ENCODE measurements around the gene VRTN.

VRTN gene

DNA sequence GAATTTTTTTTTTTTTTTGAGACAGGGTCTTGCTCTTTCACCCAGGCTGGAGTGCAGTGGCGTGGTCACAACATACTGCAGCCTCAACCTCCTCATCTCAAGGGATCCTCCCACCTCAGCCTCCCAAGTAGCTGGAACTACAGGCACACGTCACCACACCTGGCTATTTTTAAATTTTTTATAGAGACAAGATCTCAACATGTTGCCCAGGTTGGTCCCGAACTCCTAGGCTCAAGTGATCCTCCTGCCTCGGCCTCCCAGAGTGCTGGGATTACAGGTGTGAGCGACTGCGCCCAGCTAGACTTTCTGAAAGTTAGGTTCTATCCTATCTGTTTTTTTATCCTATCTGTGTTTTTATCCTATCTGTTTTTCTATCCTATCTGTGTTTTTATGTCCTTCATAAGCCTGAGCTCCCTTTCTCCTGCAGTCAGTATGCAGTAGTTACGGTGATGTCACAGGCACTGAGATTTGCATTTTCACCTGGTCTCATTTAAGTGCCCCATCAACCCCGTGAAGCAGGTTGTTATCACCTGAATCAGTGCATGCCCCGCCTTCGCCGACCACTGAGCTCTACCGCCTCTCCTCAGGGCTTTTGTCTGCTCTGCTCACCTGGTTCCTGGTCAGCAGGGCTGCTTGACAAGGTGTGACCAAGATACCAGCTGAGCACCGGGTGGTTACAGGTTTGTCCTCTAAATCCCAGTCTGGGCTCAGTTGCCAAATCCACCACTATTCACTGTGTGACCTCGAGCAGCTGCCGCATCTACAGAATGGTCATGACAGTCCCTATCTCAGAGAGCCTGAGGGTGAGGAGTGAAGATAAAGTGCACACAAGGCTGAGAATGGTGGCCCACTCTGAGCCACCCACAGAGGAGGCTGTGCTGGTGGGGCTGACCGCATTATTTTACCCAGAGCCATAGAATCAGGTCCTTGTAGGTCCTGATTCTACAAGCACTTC lies 44.6 kb downstream of the VRTN start:
- in situ Hi-C loops (cut with HindIII; ENCODE audit: low sequenced_read_pairs), result no loop called here

- in situ Hi-C loops (cut with HindIII; ENCODE audit: low sequenced_read_pairs), result no loop called here
Observed at GRCh38 chr14:74394549-74394948, 46.3 kb downstream of the VRTN start.

DNA sequence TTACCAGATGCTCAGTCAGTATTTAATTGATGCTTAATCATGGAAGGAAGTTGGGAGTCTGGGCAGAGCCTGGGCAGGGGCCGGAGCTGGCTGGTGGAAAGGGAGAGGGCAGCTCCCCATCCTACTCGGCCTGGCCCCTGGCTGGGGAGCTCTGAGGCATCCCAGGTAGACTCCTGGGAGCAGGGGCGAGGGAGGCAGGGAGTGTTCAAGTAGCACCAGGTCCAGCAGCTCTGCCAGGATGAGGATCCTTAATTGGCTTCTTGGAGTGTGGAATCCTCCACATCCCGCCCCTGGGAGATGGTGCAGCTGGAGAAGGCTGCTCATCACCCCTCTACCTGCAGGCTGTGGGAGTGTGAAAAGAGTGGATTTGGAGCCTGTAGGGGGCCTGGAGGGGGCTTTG lies 46.8 kb downstream of the VRTN start:
- in situ Hi-C loops (cut with HindIII; ENCODE audit: low sequenced_read_pairs), result no loop called here

- in situ Hi-C loops (cut with HindIII; ENCODE audit: low sequenced_read_pairs), result no loop called here
Observed at GRCh38 chr14:74400031-74400685, 51.9 kb downstream of the VRTN start.

- in situ Hi-C loops (cut with HindIII; ENCODE audit: low sequenced_read_pairs), result no loop called here
Observed at GRCh38 chr14:74400919-74401503, 52.7 kb downstream of the VRTN start.

- in situ Hi-C loops (cut with HindIII; ENCODE audit: low sequenced_read_pairs), result no loop called here
Observed at GRCh38 chr14:74401504-74402241, 53.4 kb downstream of the VRTN start.

- in situ Hi-C loops (cut with HindIII; ENCODE audit: low sequenced_read_pairs), result no loop called here
Observed at GRCh38 chr14:74402401-74403251, 54.4 kb downstream of the VRTN start.

DNA sequence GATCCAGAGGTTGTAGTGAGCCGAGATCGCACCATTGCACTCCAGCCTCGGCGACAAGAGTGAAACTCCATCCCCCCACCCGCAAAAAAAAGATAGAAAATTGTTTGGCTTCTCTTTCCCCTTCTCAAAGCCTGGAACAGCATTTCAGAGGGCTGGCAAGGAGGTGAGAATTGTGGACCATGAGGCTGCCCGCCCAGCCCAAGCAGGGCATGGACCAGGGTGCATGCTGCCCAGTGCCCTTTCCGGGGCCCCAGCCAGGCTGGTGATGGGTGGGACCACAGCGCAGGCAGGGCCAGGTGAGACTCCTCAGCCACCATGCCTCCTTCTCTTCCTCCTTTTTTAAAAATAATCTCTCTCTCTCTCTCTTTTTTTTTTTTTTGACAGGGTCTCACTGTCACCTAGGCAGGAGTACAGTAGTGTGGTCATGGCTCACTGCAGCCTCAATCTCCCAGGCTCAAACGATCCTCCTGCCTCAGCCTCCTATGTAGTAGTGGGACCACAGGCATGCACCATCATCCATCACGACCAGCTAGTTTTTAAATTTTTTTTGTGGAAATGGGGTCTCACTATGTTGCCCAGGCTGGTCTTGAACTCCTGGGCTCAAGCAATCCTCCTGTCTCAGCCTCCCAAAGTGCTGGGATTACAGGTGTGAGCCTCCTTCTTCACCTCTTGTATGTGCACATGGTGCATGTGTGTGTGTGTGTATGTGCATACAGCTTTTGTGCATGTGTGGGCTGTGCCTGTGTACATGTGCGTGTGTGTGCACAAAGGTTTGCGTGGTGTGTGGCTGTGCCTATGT lies 55.5 kb downstream of the VRTN start:
- in situ Hi-C loops (cut with HindIII; ENCODE audit: low sequenced_read_pairs), result no loop called here

DNA sequence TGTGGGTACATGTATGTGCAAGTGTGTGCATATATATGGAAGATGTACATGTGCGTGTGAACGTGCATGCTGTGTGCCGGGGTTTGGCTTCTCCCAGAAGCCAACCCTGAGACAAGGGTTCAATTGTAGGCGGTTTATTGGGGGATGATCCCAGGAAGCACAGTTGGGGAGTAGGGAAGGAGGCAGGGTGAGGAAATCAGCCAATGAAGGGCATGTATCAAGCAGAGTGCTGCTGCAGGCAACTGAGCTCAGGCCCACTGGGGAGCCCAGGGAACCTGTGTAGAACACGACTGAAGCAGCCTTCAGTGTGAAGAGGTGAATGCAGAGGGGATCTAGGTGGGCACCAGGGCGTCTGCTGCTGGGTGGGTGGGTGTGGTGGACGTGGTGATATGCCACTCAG lies 56.2 kb downstream of the VRTN start:
- in situ Hi-C loops (cut with HindIII; ENCODE audit: low sequenced_read_pairs), result no loop called here

GRCh38 chr14:74405663-74406062 lies 57.4 kb downstream of the VRTN start:
- in situ Hi-C loops (cut with HindIII; ENCODE audit: low sequenced_read_pairs), result no loop called here

- in situ Hi-C loops (cut with HindIII; ENCODE audit: low sequenced_read_pairs), result no loop called here
Observed at GRCh38 chr14:74407021-74407800, 58.9 kb downstream of the VRTN start.

- in situ Hi-C loops (cut with HindIII; ENCODE audit: low sequenced_read_pairs), result no loop called here
Observed at GRCh38 chr14:74407801-74408154, 59.5 kb downstream of the VRTN start.

DNA sequence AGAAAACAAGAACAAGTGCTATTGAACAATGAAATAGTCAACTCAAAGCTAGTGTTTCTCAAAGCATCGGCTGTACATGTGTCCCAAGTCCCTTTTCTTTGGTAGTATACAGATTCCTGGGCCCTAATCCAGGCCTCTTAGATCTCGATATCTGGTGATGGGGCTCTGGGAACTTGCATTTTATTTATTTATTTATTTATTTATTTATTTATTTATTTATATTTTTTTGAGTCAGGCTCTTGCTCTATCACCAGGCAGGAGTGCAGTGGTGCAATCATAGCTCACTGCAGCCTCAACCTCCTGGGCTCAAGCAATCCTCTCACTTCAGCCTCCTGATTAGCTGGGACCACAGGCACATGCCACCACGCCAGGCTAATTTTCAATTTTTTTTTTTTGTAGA lies 60.6 kb downstream of the VRTN start:
- in situ Hi-C loops (cut with HindIII; ENCODE audit: low sequenced_read_pairs), result no loop called here

DNA sequence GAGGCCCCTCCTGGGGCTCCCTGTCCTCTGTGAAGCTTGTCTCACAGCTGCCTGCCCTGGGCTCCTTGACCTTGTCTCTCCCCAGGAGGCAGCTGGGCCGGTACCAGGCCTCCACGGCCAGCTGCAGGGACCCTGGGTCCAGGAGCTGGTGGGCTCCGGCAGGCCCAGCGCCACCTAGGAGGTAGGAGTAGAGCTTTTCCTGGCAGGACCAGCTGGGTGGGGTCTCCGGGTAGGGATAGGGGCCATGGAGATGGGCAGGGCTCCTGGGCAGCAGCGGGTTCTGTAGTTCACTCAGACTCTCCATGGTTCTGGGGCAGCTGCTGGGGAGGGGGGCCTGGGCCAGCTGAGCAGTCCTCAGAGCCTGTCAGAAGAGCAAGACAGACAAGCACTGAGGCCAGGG lies 61.2 kb downstream of the VRTN start:
- in situ Hi-C loops (cut with HindIII; ENCODE audit: low sequenced_read_pairs), result no loop called here

Measured in DLD1 (cell line).